GM12872 (cell line): Measurements from ENCODE around the gene CAMK1.

ENCODE experiments used
- CTCF ChIP-seq: IDR thresholded peaks from 3 replicates; pipeline ENCODE4 v1.5.1; 2011; ENCODE audit warnings: low read depth, mild to moderate bottlenecking, low read length, moderate library complexity; ENCODE audit not compliant: insufficient read depth

Gene CAMK1

GRCh38 chr3:9744162-9744561, 25.6 kb downstream of the CAMK1 start:
- TF ChIP-seq CTCF = no peak

- no peak for TF ChIP-seq CTCF
These were observed 26.2 kb downstream of the CAMK1 start for GRCh38 chr3:9743548-9743947.

- TF ChIP-seq CTCF = no peak
These were observed 27.2 kb downstream of the CAMK1 start for GRCh38 chr3:9742560-9742959.

- TF ChIP-seq CTCF = no peak
These were observed 30.6 kb downstream of the CAMK1 start for GRCh38 chr3:9739181-9739580.

GRCh38 chr3:9736831-9737230, 32.9 kb downstream of the CAMK1 start:
- no peak for TF ChIP-seq CTCF

GRCh38 chr3:9732740-9733115, 37.0 kb downstream of the CAMK1 start:
- TF ChIP-seq CTCF = no peak

GRCh38 chr3:9732080-9732739, 37.5 kb downstream of the CAMK1 start:
- TF ChIP-seq CTCF = no peak
